GM19193 (cell line): ENCODE data around the gene NOS1AP.

Experiments used
- POLR2A ChIP-seq: IDR thresholded peaks from 4 replicates; pipeline ENCODE4 v1.6.1; 2011; ENCODE audit not compliant: insufficient read depth, insufficient read length; ENCODE audit errors: extremely low read depth

NOS1AP gene

DNA sequence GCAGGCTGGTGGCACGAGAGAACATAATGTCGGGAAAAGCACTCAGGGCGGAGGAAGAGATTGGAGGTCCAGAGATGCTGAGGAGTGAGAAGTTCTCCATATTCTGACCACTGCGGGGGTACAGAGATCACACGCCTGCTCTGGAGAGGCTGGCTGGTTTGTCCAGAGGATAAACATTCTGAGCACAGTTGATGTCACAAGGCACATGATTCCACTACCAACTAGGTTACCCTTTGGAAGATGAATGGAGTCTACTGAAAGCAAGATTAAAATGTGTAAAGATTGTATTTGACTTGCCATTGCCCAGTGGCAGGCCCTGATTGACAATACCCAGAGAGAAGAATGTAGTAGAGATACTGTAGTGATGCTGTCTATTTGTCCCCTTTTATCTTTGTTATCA, 307.2 kb downstream of the NOS1AP start, which contains the start of gene SPATA46:
SPATA46 (minus strand) TSS at position 164 of the 400 bp plus-strand sequence; CDS start at position 100, 64 bp downstream.
- TF ChIP-seq POLR2A = no peak

- TF ChIP-seq POLR2A = no peak
These were observed 310.8 kb downstream of the NOS1AP start for GRCh38 chr1:162380061-162380846.

DNA sequence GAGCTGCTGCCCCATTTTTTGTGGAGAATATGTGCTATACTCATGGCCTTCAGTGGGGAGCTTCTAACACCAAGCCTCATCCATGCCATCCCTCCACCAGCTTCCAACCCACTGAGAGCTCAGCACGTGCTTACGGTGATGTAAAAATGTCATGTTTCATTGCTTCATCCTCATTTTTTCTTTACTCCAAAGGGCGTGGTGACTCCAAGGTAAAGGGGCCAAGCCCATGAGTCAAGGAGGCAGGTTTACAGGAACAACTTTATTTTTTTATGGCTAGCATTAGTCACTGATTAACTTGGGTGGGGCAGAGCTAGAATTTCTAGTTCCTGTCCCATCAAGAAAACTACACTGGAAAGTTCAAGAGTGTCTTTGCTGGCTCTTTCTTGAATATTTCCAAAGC, 311.9 kb downstream of the NOS1AP start, which contains the start of gene C1orf226:
C1orf226 (plus strand) TSS at position 346 of the 400 bp plus-strand sequence. CDS start 174 bp downstream, outside the sequence.
- no peak for TF ChIP-seq POLR2A

DNA sequence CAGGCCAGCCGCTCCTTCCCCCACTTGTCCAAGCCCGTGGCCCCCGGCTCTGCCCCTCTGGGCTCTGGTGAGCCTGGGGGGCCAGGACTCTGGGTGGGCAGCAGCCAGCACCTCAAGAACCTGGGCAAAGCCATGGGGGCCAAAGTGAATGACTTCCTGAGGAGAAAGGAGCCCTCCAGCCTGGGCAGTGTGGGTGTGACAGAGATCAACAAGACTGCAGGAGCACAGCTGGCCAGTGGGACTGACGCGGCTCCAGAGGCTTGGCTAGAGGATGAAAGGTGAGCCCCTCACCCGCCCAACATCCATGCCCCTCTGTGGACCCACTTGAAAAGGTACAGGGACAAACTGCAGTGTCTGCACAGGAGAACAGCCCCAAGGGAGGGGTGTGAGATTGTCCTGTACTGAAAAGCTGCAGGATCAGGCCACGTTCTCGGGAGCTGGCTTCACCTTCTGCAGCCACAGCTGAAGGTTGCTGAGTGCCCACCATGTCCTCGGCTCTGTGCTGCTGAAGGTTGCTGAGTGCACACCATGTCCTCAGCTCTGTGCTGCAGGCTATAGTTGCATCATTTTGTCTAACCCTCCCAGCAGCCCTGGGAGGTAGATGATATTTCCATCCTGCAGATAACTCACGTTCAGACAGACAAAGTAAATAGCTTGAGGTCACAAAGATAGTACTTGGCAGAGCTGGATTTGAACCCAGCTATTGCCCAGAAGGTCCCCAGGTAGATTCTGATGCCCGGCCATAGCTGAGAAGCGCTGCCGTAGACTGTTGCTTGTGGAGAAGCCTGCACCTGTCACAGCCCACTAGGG, 312.7 kb downstream of the NOS1AP start:
- TF ChIP-seq POLR2A = no peak

GRCh38 chr1:162383091-162383490, 313.6 kb downstream of the NOS1AP start:
- TF ChIP-seq POLR2A = no peak

DNA sequence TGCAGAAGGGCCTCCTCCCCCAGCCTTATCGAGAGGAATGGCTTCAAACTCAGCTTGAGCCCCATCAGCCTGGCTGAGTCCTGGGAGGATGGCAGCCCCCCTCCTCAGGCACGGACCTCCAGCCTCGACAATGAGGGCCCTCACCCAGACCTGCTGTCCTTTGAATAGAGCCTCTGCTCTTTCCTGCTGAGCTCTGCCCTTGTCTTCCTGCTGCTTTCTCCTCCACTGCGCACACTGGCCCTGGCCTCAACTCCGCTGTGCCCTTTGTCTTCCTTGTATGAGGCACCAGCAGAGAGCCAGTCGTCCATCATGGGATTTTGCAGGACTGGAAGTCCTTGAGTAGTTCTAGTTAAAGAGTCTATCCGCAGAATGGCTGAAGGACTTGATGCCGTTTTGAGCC, 314.0 kb downstream of the NOS1AP start:
- no peak for TF ChIP-seq POLR2A

GRCh38 chr1:162384116-162384515, 314.6 kb downstream of the NOS1AP start:
- no peak for TF ChIP-seq POLR2A

DNA sequence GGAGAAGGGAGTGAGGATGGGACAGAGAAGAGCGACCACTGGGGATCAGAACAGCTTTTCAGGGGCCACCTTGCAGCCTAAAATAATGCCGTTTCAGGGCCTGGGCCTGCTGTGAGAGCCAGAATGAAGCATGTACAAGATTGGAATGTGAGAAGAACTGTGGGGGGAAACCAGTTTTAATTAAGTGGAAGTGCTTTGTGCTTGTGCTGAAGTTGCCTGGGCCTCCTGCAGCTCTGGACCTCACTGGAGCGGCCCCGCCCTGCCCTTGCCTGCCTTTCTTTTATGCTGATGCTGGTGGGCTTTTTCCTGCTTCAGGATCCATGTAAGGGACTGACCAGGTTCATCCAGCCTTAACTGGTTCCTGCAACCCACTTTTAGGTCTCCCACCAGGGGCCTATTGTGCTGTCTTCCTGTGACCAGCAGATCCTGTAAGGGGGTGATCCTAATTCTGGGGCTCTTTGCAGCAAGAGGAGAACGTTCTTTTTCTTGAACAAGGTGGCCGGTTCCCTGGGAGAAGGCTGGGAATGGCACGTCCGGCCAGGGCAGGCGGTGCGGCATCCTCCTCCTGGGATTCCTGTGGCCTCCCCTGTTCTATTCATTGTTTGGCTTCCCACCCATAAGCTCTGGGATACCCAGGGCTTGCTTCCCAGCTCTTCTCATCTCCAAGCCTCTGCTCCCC, 315.2 kb downstream of the NOS1AP start:
- TF ChIP-seq POLR2A = no peak

DNA sequence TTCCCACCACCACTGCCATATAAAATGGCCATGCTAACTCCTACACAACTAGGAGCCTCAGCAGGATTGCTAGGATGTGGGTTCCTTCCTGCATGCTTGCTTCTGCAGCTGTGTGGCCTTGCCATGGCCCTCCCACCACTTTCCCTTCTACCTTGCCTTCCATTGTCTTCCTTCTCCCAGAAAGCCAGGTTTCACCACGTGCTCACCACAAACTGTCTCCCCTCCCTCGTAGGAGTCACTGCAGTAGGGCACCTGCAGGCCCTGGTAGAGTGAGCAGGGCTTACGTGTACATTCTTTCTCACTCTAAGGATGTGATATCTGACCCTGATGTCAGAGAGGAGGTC, 315.8 kb downstream of the NOS1AP start:
- TF ChIP-seq POLR2A = no peak

- TF ChIP-seq POLR2A = no peak
These were observed 316.2 kb downstream of the NOS1AP start for GRCh38 chr1:162385702-162386101.

GRCh38 chr1:162386292-162387225, 317.1 kb downstream of the NOS1AP start:
- no peak for TF ChIP-seq POLR2A

DNA sequence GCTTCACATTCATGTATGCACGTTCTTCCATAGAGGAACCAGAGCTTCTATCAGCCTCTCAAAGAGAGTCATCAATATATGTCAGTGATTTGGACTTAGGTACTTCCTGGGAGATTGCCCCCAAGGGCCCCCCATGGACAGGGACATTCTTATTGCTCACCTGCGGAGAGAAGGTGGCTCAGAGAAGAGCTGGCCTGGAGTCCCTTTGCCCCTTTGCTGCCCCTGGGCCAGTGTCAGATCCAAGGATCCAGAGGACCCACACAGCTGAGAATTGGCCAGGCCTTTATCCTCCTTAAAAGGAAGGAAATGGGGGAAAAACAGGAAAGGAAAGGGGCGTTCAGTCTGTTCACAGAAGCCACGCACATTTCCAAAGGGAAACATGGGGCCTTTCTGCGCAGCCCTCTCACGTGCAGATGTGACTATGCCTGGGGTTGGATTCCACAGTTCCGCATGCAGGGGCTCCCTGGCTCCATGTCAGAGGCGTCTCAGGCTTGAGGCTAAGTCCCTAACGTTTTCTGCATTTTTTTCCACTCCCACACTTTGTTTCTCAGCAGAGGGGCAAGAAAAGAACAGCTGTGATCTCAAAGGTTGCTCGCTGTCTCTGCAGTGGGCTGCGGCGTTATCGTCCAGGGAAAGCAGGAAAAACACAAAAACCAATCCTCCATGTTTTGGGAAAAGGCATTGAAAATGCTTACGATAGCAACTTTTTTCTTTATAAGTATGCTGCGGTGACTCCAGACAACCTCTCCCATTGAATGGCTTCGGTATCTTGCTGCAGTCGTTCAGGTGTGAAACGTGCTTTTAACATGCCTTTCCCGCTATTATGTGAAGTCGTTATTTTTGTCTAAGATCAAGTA, 318.0 kb downstream of the NOS1AP start:
- TF ChIP-seq POLR2A = no peak

GRCh38 chr1:162388083-162388594, 318.6 kb downstream of the NOS1AP start:
- TF ChIP-seq POLR2A = no peak
